ENCODE results near the gene MCTP1.
"Not testable (repeated sequence)": the region's sequence is repeated elsewhere in the genome, so short reads cannot be mapped to it uniquely, and the experiment has no call there.

Gene MCTP1

DNA sequence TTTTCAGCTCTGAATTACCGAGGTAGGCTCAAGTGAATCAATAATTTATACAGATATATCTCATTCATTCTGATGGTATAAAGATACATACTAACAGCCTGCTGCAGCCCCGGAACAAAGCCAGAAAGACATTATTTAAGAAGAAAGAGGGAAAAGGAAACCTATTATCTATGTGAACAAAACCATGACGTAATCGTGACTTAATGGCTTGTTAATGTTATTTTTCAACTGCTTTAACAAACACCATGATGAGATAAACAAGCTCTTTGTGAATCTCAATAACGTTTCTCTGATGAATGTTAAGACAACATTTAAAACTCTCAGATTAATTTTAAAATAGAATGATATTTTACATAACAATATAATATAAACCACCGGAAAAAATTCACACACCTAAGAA, 429.4 kb downstream of the MCTP1 start:
- DNase-seq: no peak

- no peak for DNase-seq
Observed at GRCh38 chr5:94853120-94853519, 431.8 kb downstream of the MCTP1 start.

- DNase-seq: no peak
Observed at GRCh38 chr5:94850960-94851359, 433.9 kb downstream of the MCTP1 start.

- DNase-seq: peak in 3 of 5 experiments; percentile 4 to 81 (median 9)
Observed at GRCh38 chr5:94849821-94850736, 434.8 kb downstream of the MCTP1 start.

GRCh38 chr5:94849324-94849723, 435.6 kb downstream of the MCTP1 start:
- DNase-seq: no peak

DNA sequence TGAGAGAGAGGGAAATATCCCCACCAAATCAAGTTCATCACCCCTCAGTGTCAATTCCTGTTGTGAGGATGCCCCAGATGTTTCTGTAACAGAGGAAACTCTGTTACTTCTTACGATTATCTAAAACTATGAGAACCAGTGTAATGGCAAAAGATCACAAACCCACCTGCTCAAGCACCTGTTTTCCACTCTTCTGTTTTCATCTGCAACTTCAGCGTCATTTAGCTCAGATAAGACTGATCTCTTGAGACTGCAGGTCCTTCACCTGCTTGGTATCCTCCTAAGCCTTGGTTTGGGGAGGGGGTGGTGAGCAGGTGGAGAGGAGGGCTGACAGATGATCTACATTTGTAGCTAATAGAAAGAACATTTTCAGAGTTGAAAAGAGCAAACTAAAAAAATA, 437.2 kb downstream of the MCTP1 start:
- no peak for DNase-seq

- peak in 1 of 5 experiments; percentile 35 for DNase-seq
Observed at GRCh38 chr5:94847019-94847418, 437.9 kb downstream of the MCTP1 start.

DNA sequence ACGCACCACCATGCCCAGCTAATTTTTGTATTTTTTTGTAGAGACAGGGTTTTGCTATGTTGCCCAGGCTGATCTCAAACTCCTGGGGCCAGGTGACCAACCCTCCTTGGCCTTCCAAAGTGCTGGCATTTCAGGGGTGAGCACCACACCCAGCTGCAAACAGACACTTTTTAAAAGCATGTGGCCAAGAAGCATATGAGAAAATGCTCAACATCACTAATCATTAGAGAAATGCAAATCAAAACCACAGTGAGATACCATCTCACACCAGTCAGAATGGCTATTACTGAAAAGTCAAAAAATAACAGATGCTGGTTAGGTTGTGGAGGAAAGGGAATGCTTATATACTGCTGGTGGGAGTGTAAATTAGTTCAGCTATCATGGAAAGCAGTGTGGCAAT, 439.2 kb downstream of the MCTP1 start:
- not testable (repeated sequence) for DNase-seq

DNA sequence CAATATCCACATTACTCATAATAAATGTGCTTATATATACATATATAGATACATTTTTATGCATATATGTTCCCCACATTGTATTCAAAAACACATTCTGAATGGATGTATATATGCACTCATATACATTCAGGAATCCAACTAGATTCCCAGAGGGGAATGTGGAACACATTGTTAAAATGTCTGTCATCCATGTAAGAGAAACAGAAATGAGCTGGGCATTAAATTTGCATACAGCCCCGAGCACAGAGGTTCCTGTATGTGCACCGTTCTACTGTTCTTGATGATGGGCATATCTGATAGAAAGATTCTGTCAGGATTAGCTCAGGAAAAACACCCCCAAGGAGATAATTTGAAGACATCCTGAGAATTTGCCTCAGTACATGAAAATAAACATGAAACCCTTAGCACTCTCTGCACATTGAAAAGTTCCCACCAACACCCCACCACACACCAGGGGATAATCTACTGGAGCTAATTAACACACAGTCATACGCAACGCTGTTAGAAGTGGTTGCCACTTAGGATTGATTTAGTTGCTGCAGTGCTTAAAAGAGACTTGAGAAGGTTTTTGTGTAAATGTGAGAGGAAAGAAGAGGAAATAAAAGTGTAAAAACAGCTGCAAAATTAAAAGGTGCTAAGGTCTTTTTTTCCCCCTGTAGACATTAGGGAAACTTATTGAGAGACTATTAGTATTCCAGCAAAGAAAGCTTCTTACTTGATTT, 443.1 kb downstream of the MCTP1 start:
- no peak for DNase-seq

DNA sequence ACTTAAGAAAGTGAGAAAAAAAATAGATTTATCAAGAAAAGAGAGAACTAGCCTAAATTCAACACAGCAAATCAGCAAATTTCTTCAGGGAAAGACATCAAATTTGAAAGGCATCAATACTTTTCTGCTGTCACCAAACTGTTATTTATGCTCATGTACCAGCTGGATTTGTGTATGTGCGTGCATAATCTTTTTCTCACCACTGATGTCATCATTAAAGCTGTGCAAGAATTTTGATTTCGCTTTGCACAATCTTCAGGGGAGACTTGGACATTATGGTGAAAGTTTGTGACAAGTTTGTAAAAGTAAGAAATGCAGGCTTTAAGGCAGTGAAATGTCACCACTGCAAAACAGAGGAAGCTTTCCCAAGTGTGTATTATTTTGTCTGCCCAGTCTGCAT, 451.0 kb downstream of the MCTP1 start:
- DNase-seq: no peak

DNA sequence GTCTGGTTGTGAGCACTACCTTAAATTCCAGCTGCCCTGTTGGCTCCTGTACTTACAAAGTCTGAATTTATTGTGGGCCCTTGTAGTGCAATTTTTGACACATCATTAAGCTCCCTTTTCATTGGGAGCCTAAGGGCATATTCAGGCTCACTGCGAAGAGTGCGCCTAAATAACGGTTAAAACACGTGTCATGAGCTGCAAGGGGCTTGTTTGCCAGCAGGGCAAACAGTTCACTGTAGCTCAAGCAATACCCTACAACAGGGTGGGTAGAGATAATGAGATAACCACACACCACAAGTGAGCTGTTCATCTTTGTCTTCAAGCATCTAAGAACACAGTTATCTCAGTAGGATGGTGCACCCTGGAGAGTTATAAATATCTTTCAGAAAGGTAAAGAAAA, 452.2 kb downstream of the MCTP1 start:
- peak in 1 of 5 experiments; percentile 81 for DNase-seq

- DNase-seq: peak in 1 of 5 experiments; percentile 23
Observed at GRCh38 chr5:94830520-94830919, 454.4 kb downstream of the MCTP1 start.

GRCh38 chr5:94828222-94828621, 456.7 kb downstream of the MCTP1 start:
- DNase-seq: not testable (repeated sequence)

GRCh38 chr5:94820488-94820887, 464.4 kb downstream of the MCTP1 start:
- no peak for DNase-seq

- no peak for DNase-seq
Observed at GRCh38 chr5:94818904-94819303, 466.0 kb downstream of the MCTP1 start.

DNA sequence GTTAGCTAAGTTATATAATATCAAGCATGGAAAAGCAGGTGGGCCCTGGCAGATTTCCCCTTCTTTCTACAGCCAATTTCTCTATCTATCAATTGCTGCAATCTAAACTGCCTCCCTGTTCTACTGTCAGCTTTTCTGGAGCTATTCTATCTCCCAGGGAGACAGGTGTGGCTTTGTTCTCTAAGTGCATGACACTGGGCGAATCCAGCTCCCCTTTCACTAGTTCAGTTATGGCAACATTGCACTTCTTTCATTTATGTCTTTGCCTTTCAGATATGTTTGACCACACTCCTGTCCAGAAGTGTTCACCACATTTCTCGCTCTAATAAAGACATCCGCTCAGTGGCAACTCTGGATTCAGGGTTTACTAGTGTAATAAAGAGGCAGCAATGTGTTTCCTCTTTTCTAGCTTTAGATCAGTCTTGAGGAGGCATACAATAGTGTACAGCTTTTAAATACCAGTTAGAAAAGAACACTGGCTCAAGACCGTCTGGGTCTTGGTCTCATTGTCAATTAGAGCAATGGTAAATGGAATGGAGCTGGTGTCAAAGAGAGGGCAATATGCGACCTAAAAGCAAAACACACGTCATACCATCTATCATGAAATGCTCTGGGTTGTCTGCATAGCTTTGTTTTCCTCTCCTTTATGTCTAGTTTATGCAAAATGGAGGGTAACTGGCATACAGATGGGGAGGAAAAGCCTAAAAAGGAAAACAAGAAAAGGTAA, 469.4 kb downstream of the MCTP1 start:
- no peak for DNase-seq

GRCh38 chr5:94812232-94812631, 472.7 kb downstream of the MCTP1 start:
- no peak for DNase-seq

DNA sequence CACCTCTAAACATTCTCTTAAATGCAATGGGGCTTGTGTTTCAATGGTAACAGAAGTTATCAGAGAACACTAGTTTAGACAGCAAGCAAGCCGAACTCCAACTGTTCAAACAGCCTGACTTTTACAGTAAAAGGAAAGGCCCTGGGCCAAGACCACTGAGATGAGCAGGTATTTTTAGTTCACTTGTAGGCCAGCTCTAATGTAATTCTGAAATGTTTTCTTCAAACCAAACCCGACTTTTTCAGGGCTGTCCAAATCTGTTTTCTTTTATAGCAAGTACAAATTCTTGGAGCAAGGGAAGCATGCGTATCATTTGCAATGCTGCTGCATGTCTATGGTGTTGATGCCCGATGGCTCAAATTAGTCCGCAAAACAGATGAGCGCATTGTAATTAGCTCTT, 473.6 kb downstream of the MCTP1 start:
- DNase-seq: no peak

DNA sequence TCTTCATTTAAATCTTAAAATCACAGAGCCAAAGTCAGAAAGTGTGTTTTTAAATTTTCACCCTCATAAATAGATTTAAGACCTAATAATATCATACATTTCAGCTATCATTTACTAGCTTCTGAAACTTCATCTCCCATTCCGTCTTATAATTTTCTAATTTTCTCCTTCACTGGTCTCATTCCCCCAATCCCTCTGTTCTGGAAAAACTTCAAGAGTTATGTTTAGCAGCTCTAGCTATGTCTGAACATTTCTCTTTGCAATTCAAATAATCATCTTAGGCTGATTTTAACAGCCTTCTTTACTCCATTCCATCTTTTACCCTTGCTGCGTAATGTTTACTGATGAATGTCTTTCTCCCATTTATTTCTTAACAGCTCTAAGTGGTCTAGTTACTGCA, 474.0 kb downstream of the MCTP1 start:
- no peak for DNase-seq

- DNase-seq: no peak
Observed at GRCh38 chr5:94810281-94810680, 474.6 kb downstream of the MCTP1 start.

GRCh38 chr5:94808497-94808896, 476.4 kb downstream of the MCTP1 start:
- DNase-seq: no peak

DNA sequence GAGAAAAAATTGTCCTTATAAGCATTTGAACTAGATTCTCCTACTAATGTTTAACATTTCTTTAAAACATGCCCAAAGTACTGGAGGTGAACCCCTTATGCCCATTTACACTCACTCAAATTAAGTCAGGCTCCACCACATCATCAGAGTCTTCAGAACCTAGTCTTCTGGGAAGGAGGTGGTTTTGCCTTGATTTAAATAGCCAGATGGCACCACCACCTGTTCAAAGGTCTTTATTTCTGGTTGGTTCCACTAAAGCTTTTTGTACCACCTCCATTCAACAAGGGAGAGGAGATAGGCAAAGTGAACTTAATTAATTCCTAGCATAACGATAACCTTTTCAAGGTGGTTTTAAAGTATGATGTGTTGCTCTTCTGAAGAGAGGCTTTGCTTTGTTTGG, 476.9 kb downstream of the MCTP1 start:
- no peak for DNase-seq

- DNase-seq: no peak
Observed at GRCh38 chr5:94802450-94802849, 482.4 kb downstream of the MCTP1 start.
